Activated naive CD4-positive, alpha-beta T cell (primary cell): ENCODE data around the gene TMEM131.
A peak's percentile ranks its signal among the peaks of the same experiment; 100 is the strongest.
"Not testable (repeated sequence)": the region's sequence is repeated elsewhere in the genome, so short reads cannot be mapped to it uniquely, and the experiment has no call there.

Experiments
- DNase-seq, 4 experiments: peaks; one replicate each; lab custom pipeline; 2025; lab: John Stamatoyannopoulos, UW

The TMEM131 gene

GRCh38 chr2:97723156-97724072 lies 272.3 kb downstream of the TMEM131 start:
- DNase-seq: no peak

DNA sequence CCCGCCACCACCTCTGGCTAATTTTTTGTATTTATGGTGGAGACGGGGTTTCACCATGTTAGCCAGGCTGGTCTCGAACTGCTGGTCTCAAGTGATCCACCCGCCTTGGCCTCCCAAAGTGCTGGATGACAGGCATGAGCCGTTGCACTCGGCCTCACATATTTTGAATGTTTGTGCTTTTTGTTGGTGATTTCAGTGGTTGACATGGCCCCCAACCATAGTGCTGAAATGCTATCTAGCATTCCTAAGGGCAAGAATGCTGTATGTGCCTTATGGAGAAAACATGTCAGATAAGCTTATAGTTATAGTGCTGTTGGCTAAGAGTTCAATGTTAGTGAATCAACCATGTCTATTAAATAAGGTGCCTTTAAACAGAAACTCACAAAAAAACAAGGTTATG lies 273.5 kb downstream of the TMEM131 start:
- no peak for DNase-seq

GRCh38 chr2:97720746-97721145 lies 275.0 kb downstream of the TMEM131 start:
- no peak for DNase-seq

GRCh38 chr2:97719362-97720155 lies 276.2 kb downstream of the TMEM131 start:
- DNase-seq: no peak

GRCh38 chr2:97718942-97719341 lies 276.8 kb downstream of the TMEM131 start:
- DNase-seq: no peak

GRCh38 chr2:97718051-97718882 lies 277.5 kb downstream of the TMEM131 start:
- DNase-seq: peak in 2 of 4 experiments; percentile 57 to 61

DNA sequence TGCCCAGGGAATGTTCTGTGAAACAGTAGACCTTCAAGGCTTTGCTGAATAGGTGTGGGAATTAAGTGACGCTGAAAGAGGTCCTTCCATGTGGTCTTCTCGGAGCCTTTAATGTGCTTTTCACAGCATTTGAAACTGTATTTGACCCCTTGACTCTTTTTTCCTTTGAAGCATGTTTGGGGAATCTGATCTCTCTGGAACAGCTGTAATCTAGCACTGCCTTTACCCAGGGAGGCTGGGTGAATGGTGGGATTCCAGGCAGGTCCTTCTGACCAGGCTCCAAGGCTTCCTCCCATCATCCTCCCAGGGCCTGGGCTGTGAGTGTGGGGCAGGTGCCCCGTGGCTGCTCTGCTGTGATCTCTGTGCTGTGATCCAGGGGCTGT lies 278.1 kb downstream of the TMEM131 start:
- DNase-seq: no peak

DNA sequence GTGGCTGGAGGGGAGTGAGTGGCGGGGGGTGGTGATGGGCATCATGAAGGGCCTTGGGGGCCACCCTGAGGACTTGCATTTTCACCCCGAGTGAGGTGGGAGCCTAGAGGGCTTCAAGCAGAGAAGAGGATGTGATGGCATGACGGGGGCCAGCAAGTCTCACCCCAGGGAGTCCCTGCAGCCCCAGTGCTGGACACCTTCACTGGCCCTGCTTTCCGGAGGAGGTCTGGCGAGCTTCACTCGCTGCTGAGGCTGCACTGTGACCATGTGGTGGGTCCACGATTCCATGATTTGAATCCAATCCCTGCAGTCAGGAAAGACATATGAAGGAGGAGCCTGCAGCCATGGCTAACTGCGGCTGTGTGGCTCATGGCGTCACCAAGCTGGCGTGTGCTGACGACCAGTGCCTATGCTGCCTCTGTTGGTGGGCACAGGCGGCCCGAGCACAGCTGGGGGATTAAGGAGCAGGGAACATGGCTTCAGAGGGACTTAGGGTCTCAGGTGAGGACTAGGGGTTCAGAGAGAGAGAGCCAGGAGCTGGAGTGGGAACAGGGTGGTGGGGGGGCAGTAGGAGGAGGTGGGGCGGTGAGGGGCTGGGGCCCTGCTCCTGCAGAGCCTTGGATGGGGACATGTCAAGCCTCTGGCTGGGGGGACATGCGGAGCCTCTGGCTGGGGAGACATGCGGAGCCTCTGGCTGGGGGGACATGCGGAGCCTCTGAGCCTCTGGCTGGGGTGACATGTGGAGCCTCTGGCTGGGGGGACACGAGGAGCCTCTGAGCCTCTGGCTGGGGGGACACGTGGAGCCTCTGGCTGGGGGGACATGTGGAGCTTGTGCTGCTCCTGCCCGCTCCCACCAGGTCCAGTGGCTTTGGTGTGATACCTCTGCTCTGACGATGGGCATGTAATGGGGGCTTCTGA lies 278.8 kb downstream of the TMEM131 start:
- no peak for DNase-seq

DNA sequence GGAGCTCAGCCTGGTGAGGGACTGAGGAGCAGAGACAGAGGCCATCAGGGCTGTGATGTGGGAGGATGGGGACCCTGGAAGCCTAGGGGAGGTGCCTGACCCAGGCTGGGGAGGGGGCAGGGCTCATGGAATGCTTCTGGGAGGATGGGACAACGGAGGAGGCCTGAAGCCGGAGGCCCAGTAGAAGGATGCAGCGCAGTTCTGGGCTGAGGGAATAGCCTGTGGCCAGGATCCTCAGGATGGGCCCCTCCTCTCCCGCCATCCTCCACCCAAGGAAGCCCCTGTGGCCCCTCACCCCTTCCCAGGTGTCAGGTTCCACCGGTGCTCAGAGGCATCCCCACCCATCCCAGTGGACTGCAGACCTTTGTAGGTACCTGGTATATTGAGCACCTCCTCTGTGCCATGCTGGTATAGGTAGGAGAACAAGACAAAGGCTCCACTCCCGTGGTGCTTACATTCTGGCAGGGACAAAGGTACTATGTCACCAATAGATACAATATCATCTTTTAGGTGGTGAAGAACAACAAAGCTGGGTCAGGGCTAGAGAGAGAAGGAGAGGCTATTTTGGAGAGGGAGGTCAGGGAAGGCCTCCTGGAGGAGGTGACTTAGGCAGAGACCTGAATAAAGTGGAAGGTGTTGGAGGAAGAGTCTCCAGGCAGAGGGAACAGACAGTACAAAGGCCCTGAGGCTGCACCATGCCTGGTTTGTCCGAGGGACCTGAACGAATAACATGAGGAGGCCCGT lies 279.6 kb downstream of the TMEM131 start:
- no peak for DNase-seq

- DNase-seq: no peak
Measured at GRCh38 chr2:97714950-97715652, 280.6 kb downstream of the TMEM131 start.

DNA sequence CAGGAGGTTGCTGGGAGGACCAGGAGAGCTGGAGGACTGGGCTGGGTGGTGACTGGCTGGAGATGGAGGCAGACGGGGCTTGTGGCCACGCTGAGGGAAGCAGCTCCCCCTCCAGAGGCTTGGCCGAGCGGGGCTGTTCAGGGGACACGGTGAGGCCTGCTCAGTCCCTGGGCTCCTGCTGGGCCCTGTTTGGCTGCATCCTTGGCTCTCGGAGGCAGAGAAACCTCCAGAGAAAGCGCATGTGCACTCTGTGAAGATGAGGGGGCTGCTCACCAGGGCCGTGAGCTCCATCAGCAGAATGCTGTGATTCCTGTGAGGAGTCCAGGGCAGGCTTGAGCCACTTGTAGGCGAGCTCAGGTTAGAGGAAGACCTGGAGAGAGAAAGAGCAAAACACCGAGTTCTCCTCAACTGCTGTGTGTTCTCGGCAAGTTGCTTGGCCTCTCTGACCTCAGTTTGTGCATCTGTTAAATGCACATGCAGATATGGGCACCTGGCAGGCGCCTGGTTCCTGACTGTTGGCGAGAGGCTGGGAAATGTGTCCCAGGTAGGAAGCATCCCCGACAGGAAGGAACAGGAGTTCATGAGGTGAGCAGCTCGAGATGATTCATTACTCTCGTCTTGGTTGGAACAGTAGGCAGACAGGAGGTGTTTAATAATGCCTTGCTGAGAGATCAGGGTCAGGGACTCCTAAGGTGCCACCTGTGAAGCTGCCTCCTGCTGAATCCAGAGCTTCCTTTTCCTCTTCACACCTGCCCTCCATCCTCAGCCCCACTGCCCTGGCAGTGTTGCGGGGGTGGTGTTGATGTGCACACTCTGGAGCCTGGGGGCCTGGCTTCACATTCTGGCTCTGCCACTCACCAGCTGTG lies 281.4 kb downstream of the TMEM131 start:
- DNase-seq: no peak

GRCh38 chr2:97713296-97714083 lies 282.3 kb downstream of the TMEM131 start, which contains the start of gene ZAP70:
Gene ZAP70, plus strand, starts transcription at chr2:97713576. Its CDS starts 10,461 bp downstream, at chr2:97724037.
- DNase-seq: peak in 2 of 4 experiments; percentile 54 to 59

- no peak for DNase-seq
Measured at GRCh38 chr2:97712693-97713295, 283.0 kb downstream of the TMEM131 start.

- not testable (repeated sequence) for DNase-seq
Measured at GRCh38 chr2:97712175-97712574, 283.6 kb downstream of the TMEM131 start.

GRCh38 chr2:97711394-97711711 lies 284.4 kb downstream of the TMEM131 start:
- no peak for DNase-seq

DNA sequence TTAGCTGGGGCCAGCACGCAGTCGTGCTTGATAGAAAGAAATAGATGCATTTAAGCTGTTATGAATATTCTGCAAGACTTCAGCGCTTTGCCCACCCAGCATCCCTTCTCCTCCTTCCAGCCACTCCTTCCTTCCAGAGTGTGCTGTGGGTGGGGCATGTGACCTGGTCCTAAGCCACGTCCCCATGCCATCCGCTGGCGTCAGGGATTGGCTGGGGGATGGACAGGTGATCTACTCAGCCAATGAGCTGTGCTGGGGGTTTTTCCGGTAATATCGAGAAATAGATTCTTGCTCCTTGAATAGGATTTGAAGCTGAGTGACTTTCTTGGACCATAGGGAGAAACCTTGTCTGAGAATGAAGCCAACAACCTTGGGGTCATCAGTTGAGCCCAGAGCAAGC lies 287.1 kb downstream of the TMEM131 start:
- no peak for DNase-seq

DNA sequence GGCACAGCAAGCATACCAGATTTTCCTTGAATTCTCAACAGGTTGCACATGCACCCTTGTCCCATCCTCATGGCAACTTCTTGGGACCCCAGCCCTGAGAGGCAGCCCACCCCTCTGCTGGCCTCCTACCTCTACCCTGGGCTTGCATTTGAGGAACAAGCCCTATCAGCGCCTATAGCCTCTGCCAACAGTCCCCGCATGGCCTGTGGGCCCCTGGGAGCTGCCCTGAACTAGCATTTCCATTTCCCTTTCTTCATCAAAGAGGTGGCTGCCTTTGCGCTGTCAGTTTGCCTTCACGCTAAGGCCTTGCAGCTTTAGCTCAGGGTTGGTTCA lies 287.7 kb downstream of the TMEM131 start:
- no peak for DNase-seq
